ENCODE measurements around the gene HDHD5. TPM values are rescaled to one million over a fixed set of nuclear protein-coding genes. Genes with fewer than 3 reads are reported as not detected.

The HDHD5 gene
- total RNA-seq, 1 experiment from 2014 or later = 68.4 TPM

DNA sequence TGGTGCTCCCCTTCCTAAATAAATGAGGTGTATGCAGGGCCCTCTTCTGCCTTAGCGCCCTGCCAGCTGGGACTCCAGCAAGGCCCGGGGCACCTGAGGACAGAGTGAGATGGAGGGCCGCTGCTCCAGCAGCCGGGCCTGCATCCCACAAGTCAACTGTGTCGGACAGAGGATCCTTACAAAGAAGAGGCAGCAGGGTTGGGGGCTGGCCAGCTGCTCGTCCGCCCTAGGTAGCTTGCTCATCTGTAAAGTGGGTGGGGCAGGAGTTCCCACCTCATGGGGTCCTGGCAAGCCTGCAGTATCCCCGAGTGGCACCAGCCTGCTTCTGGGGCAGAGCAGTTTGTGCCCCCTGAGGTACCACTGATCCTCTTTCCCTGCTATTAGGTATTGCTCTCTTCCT is 45.5 kb downstream of the HDHD5 start:
- no peak overlapping the region for H2BK20ac ChIP-seq (ENCODE audit: low read depth, low read length, poor library complexity, severe bottlenecking)
- H4K8ac ChIP-seq (replicated peaks; ENCODE audit: insufficient read length, low read depth, low read length) = no peak overlapping the region
- H2BK15ac ChIP-seq (ENCODE audit: low read depth, low read length) = no peak overlapping the region
- no peaks in the 10 kb centered on the region for H3K79me1 ChIP-seq (ENCODE audit: insufficient read depth, low read depth, low read length, poor library complexity, severe bottlenecking)
- no peak overlapping the region for H2BK5ac ChIP-seq (ENCODE audit: insufficient read length, low read length)
- H3K36me3 Mint-ChIP-seq (ENCODE audit: insufficient read depth in 1 of 3, low read depth in 3 of 3) = peaks cover 2 to 3% (median 3%) of the 10 kb centered on the region in 3 experiments; a peak in 4 of 7 replicates
- no peak overlapping the region for H3T11ph ChIP-seq (ENCODE audit: low read length)
- no peaks in the 10 kb centered on the region; the same call in 1 of the 2 replicates for H3K4me1 ChIP-seq (ENCODE audit: insufficient read depth, low read length)
- H2BK12ac ChIP-seq (ENCODE audit: insufficient read length, low read depth, low read length) = no peak overlapping the region
- no peak overlapping the region for H4K91ac ChIP-seq (ENCODE audit: insufficient read length, low read depth, low read length)
- H3K79me2 ChIP-seq (ENCODE audit: insufficient read depth, low read length) = no peaks in the 10 kb centered on the region
- H3K4ac ChIP-seq (ENCODE audit: low read depth, low read length) = no peak overlapping the region
- no peak overlapping the region for H4K5ac ChIP-seq (ENCODE audit: insufficient read length, low read depth, low read length)
- H4K20me1 ChIP-seq (ENCODE audit: control insufficient read depth, insufficient read depth, insufficient read length) = no peaks in the 10 kb centered on the region
- no CpG with 5 or more reads among the region's 8 CpGs for WGBS (ENCODE audit: extremely low coverage, insufficient read length, low lambda C conversion rate)
- H2AFZ ChIP-seq (ENCODE audit: low read length) = no peak overlapping the region
- H3K4me3 Mint-ChIP-seq = no peak overlapping the region
- peaks cover 25 to 34% of the 10 kb centered on the region in 2 experiments for H3K4me1 Mint-ChIP-seq
- no peak overlapping the region for H3K23ac ChIP-seq (ENCODE audit: insufficient read length, low read depth, low read length)
- TF ChIP-seq, protein P1, sequence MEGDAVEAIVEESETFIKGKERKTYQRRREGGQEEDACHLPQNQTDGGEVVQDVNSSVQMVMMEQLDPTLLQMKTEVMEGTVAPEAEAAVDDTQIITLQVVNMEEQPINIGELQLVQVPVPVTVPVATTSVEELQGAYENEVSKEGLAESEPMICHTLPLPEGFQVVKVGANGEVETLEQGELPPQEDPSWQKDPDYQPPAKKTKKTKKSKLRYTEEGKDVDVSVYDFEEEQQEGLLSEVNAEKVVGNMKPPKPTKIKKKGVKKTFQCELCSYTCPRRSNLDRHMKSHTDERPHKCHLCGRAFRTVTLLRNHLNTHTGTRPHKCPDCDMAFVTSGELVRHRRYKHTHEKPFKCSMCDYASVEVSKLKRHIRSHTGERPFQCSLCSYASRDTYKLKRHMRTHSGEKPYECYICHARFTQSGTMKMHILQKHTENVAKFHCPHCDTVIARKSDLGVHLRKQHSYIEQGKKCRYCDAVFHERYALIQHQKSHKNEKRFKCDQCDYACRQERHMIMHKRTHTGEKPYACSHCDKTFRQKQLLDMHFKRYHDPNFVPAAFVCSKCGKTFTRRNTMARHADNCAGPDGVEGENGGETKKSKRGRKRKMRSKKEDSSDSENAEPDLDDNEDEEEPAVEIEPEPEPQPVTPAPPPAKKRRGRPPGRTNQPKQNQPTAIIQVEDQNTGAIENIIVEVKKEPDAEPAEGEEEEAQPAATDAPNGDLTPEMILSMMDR (conservative IDR thresholded peaks at IDR 0.05) = no peak
- no peak overlapping the region for H3K56ac ChIP-seq (ENCODE audit: insufficient read length, low read depth, low read length)
- H3K27me3 ChIP-seq (ENCODE audit: insufficient read depth, low read length) = no peaks in the 10 kb centered on the region
- no peak overlapping the region for H3K27ac Mint-ChIP-seq
- no peaks in the 10 kb centered on the region for H3K23me2 ChIP-seq (ENCODE audit: insufficient read length, low read depth, low read length, poor library complexity, severe bottlenecking)
- no peak overlapping the region for H3K27ac ChIP-seq (ENCODE audit: insufficient read length, low read depth, low read length)
- no peak overlapping the region for H2BK120ac ChIP-seq (ENCODE audit: low read depth, low read length, poor library complexity, severe bottlenecking)
- H3K9ac ChIP-seq (ENCODE audit: extremely low read depth, insufficient read length, low read length) = no peak overlapping the region
- 0 out of 2 replicates have a peak, but pooled peaks cover 2% of the 10 kb centered on the region for H3K27me3 Mint-ChIP-seq (ENCODE audit: low read depth)
- no peak overlapping the region for H3K14ac ChIP-seq (ENCODE audit: insufficient read depth, low read length)
- no peak overlapping the region for H3K18ac ChIP-seq (ENCODE audit: insufficient read length, low read depth, low read length)
- no peak for DNase-seq
- H2AK5ac ChIP-seq (ENCODE audit: insufficient read length, low read length) = no peak overlapping the region
- no peaks in the 10 kb centered on the region for H3K9me3 ChIP-seq (ENCODE audit: control insufficient read depth, low read depth, low read length)
- no peaks in the 10 kb centered on the region; a peak in 1 of 5 replicates for H3K9me3 Mint-ChIP-seq
- H3K4me2 ChIP-seq (ENCODE audit: insufficient read depth, insufficient read length, low read length) = no peak overlapping the region
